Activated gamma-delta T cell treated with anti-CD3 and anti-CD28 coated beads, Interleukin-2, amount 50 U/mL, for 16 hours (primary cell): ENCODE data around the gene NPHP1.
"Not testable (repeated sequence)": the region's sequence is repeated elsewhere in the genome, so short reads cannot be mapped to it uniquely, and the experiment has no call there.

Experiments used
- DNase-seq: peaks from one replicate; pipeline ENCODE4 v3.0.0-alpha.2; 2020; ENCODE audit warnings: low read depth

The NPHP1 gene

GRCh38 chr2:110103061-110103961 is 101.5 kb downstream of the NPHP1 start:
- no peak for DNase-seq

GRCh38 chr2:110101901-110102803 is 102.7 kb downstream of the NPHP1 start:
- no peak for DNase-seq

GRCh38 chr2:110101280-110101844 is 103.5 kb downstream of the NPHP1 start:
- DNase-seq, result no peak

GRCh38 chr2:110100880-110101279 is 103.9 kb downstream of the NPHP1 start:
- not testable (repeated sequence) for DNase-seq

- no peak for DNase-seq
Measured at GRCh38 chr2:110100480-110100879, 104.3 kb downstream of the NPHP1 start.

- DNase-seq, result no peak
Measured at GRCh38 chr2:110099471-110100225, 105.2 kb downstream of the NPHP1 start.

- DNase-seq, result no peak
Measured at GRCh38 chr2:110099038-110099425, 105.8 kb downstream of the NPHP1 start.

GRCh38 chr2:110097506-110098220 is 107.2 kb downstream of the NPHP1 start:
- no peak for DNase-seq

GRCh38 chr2:110095994-110096633 is 108.7 kb downstream of the NPHP1 start:
- DNase-seq, result no peak

GRCh38 chr2:110094884-110095534 is 109.8 kb downstream of the NPHP1 start:
- not testable (repeated sequence) for DNase-seq

GRCh38 chr2:110093924-110094323 is 110.9 kb downstream of the NPHP1 start:
- DNase-seq, result not testable (repeated sequence)

GRCh38 chr2:110090164-110090563 is 114.6 kb downstream of the NPHP1 start:
- DNase-seq, result not testable (repeated sequence)

- not testable (repeated sequence) for DNase-seq
Measured at GRCh38 chr2:110083757-110084156, 121.1 kb downstream of the NPHP1 start.

- DNase-seq, result not testable (repeated sequence)
Measured at GRCh38 chr2:110083162-110083561, 121.7 kb downstream of the NPHP1 start.

- not testable (repeated sequence) for DNase-seq
Measured at GRCh38 chr2:110078104-110078503, 126.7 kb downstream of the NPHP1 start.

GRCh38 chr2:110075896-110076295 is 128.9 kb downstream of the NPHP1 start:
- DNase-seq, result not testable (repeated sequence)
